A549 (cell line): ENCODE results near the gene THBD. TPM values are rescaled to one million over a fixed set of nuclear protein-coding genes. Genes with fewer than 3 reads are reported as not detected.

Experiments
- ATAC-seq, 2 experiments: fragments of 200-7000 bp in 1 of 2; fragments of >200 bp in 1 of 2; cut with Nextera tagmentation in 1 of 2; cut with Tn5 transposase in 1 of 2; 3 replicates each; pipeline versions ENCODE4 v1.8.0 to v1.9.1; 2018 to 2020; ENCODE audit warnings: mild to moderate bottlenecking in 1 of 2, moderate library complexity in 1 of 2
- CTCF ChIA-PET: fragments of 300-600 bp; sonication (Branson Sonifier 250); formaldehyde crosslinking; extraction: SDS; loops from one replicate; lab custom pipeline; 2021; ENCODE audit warnings: antibody characterized with exemption, inconsistent platforms; lab: Yijun Ruan, JAX
- POLR2A ChIA-PET: fragments of 350-600 bp; formaldehyde crosslinking; extraction: SDS; loops from one replicate; lab custom pipeline; 2021; ENCODE audit warnings: antibody characterized with exemption, inconsistent platforms; lab: Yijun Ruan, JAX
- DNase-seq, 2 experiments: peaks; one replicate each; pipeline versions ENCODE4 v3.0.0 to v3.0.0-alpha.2; 2011 to 2016; ENCODE audit warnings: low read depth in 1 of 2, low spot score in 1 of 2
- FAIRE-seq: peaks from 2 replicates; lab custom pipeline; 2011; peaks lifted over from hg19 to GRCh38; lab: Jason Lieb, UNC
- H3K27ac ChIP-seq, 2 experiments: fragments of >200 bp; sonication (Bioruptor Twin); formaldehyde crosslinking; 3 replicates each; pipeline ENCODE4 v1.5.1; 2016 to 2017
- H3K4me1 ChIP-seq: fragments of >200 bp; sonication (Bioruptor Twin); formaldehyde crosslinking; 3 replicates; pipeline ENCODE4 v1.6.1; 2016
- H3K4me2 ChIP-seq: fragments of >200 bp; sonication (Bioruptor Twin); formaldehyde crosslinking; 3 replicates; pipeline ENCODE4 v1.6.1; 2016
- H3K4me3 ChIP-seq: fragments of >200 bp; sonication (Bioruptor Twin); formaldehyde crosslinking; 3 replicates; pipeline ENCODE4 v1.5.1; 2016
- H3K9me3 ChIP-seq: fragments of >200 bp; sonication (Bioruptor Twin); formaldehyde crosslinking; 3 replicates; pipeline ENCODE4 v1.6.1; 2016
- BHLHE40 ChIP-seq: IDR thresholded peaks from 2 replicates; pipeline ENCODE4 v1.6.1; 2012; ENCODE audit warnings: low read depth, low read length, inconsistent platforms
- CBX2 ChIP-seq: fragments of 200-600 bp; sonication (generic); IDR thresholded peaks from 2 replicates; pipeline ENCODE4 v1.6.1; 2016; ENCODE audit warnings: low read depth, mild to moderate bottlenecking, borderline replicate concordance
- CBX8 ChIP-seq: fragments of 200-600 bp; sonication (generic); IDR thresholded peaks from 2 replicates; pipeline ENCODE4 v1.6.1; 2016
- CTCF ChIP-seq: fragments of >200 bp; sonication (Bioruptor Twin); formaldehyde crosslinking; IDR thresholded peaks from 3 replicates; pipeline ENCODE4 v1.5.1; 2016
- EHF ChIP-seq: fragments of 250-450 bp; sonication (Bioruptor Pico); IDR thresholded peaks from 2 replicates; pipeline ENCODE4 v1.5.0; 2020; ENCODE audit warnings: mild to moderate bottlenecking
- EHMT2 ChIP-seq: fragments of 200-600 bp; sonication (generic); IDR thresholded peaks from 2 replicates; pipeline ENCODE4 v1.6.1; 2016; ENCODE audit warnings: antibody characterized with exemption, low read depth, mild to moderate bottlenecking, moderate library complexity
- ESRRA ChIP-seq: fragments of 150-350 bp; IDR thresholded peaks from 2 replicates; pipeline ENCODE4 v1.6.1; 2014; ENCODE audit warnings: mild to moderate bottlenecking, low read length, borderline replicate concordance
- FOSB ChIP-seq: fragments of 250-450 bp; sonication (Bioruptor Pico); IDR thresholded peaks from 2 replicates; pipeline ENCODE4 v1.5.0; 2020; ENCODE audit warnings: mild to moderate bottlenecking, moderate library complexity
- FOXS1 ChIP-seq: fragments of 250-450 bp; sonication (Bioruptor Pico); IDR thresholded peaks from 2 replicates; pipeline ENCODE4 v1.5.0; 2020; ENCODE audit warnings: mild to moderate bottlenecking, moderate library complexity
- HDAC2 ChIP-seq: fragments of 200-600 bp; sonication (generic); IDR thresholded peaks from 2 replicates; pipeline ENCODE4 v1.6.1; 2016
- HEYL ChIP-seq: fragments of 250-450 bp; sonication (Bioruptor Pico); IDR thresholded peaks from 2 replicates; pipeline ENCODE4 v1.8.0; 2021; ENCODE audit warnings: mild to moderate bottlenecking, moderate library complexity
- HOXA7 ChIP-seq: fragments of 250-450 bp; sonication (Bioruptor Pico); IDR thresholded peaks from 2 replicates; pipeline ENCODE4 v1.5.0; 2020; ENCODE audit warnings: mild to moderate bottlenecking, moderate library complexity
- HOXB13 ChIP-seq: fragments of 250-450 bp; sonication (Bioruptor Pico); IDR thresholded peaks from 2 replicates; pipeline ENCODE4 v1.5.0; 2020; ENCODE audit warnings: low read depth, mild to moderate bottlenecking, moderate library complexity
- JUN ChIP-seq, 2 experiments: fragments of >200 bp; sonication (Bioruptor Twin); formaldehyde crosslinking; IDR thresholded peaks; 2 replicates in 1 of 2; 3 replicates in 1 of 2; pipeline ENCODE4 v1.6.1; 2016 to 2017
- JUNB ChIP-seq: fragments of >200 bp; sonication (Bioruptor Twin); formaldehyde crosslinking; IDR thresholded peaks from 2 replicates; pipeline ENCODE4 v1.6.1; 2016
- KDM1A ChIP-seq: fragments of 200-600 bp; sonication (generic); IDR thresholded peaks from 2 replicates; pipeline ENCODE4 v1.6.1; 2016; ENCODE audit warnings: low read depth, mild to moderate bottlenecking
- MAFK ChIP-seq: fragments of 450-650 bp; IDR thresholded peaks from 2 replicates; pipeline ENCODE4 v1.6.1; 2014; ENCODE audit not compliant: partially characterized antibody
- MAZ ChIP-seq: fragments of 150-350 bp; IDR thresholded peaks from 2 replicates; pipeline ENCODE4 v1.6.1; 2014; ENCODE audit warnings: antibody characterized with exemption, low read depth, low read length, borderline replicate concordance
- NFE2L2 ChIP-seq: fragments of 150-350 bp; conservative IDR thresholded peaks from 2 replicates; pipeline ENCODE4 v1.6.1; 2014; ENCODE audit warnings: low read length
- POLR2AphosphoS2 ChIP-seq: conservative IDR thresholded peaks from 2 replicates; pipeline ENCODE4 v1.6.1; 2012; ENCODE audit warnings: low read length, improper control_type of control experiment, inconsistent platforms
- RARB ChIP-seq: fragments of 250-450 bp; sonication (Bioruptor Pico); IDR thresholded peaks from 2 replicates; pipeline ENCODE4 v1.8.0; 2021; ENCODE audit warnings: mild to moderate bottlenecking, moderate library complexity
- RFX5 ChIP-seq: fragments of 450-650 bp; IDR thresholded peaks from 2 replicates; pipeline ENCODE4 v1.7.1; 2014; ENCODE audit warnings: antibody characterized with exemption, mild to moderate bottlenecking, moderate library complexity
- TFCP2L1 ChIP-seq: fragments of 250-450 bp; sonication (Bioruptor Pico); IDR thresholded peaks from 2 replicates; pipeline ENCODE4 v1.5.0; 2021; ENCODE audit warnings: mild to moderate bottlenecking
- WGBS: methylation state at CpG from one replicate; pipeline ENCODE4 v1.1.6; 2017; ENCODE audit errors: missing lambda C conversion rate; 5-methylcytosine and 5-hydroxymethylcytosine counted together
- polyA plus RNA-seq, 4 experiments: library from polyadenylated mRNA; depleted of rRNA in 3 of 4; stranded (reverse); fragments of >200 nt; fragmentation: RNase III in 1 of 4; extraction: RNeasy Plus Mini Kit Qiagen cat#74134 plus additional on column Dnase treatment in 1 of 4; gene quantifications; 2 replicates in 3 of 4; 3 replicates in 1 of 4; pipeline ENCODE4 v1.2.3, GENCODE V29; 2011 to 2017
- TF ChIP-seq, protein P1 (sequence below): fragments of 200-600 bp; sonication (generic); IDR thresholded peaks from 2 replicates; pipeline ENCODE4 v1.6.1; 2016; ENCODE audit warnings: antibody characterized with exemption, mild to moderate bottlenecking, moderate library complexity

Gene THBD
- polyA plus RNA-seq, 2 of the 4 experiments (the other 2 are of a cell fraction), result 25.8 to 29.6 TPM

DNA sequence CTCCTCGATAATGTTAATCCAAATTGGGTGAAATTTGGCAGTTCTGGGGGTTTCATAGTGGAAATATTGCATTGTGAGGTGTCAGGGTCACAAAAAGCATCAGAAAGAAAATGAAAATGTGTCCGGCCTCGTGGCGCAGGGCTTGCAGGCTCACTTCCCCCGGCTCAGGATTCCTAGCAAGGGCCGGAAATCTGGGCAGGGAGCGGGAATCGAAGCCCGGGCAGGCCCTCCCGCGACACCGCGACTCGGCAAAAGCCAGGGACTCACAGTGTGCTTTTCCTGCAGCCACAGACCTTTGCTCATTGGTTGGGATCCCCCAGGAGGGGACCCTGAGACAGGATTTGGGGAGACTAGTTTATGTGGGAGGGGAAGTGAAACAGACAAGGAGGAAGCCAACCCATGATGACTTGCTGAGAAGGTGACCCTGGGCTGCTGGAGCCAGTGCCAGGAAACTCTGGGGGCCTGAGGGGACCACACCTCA is 37.5 kb upstream of the THBD start:
- H3K4me2 ChIP-seq, result no peak overlapping the region
- H3K27ac ChIP-seq, result no peak overlapping the region
- TF ChIP-seq FOSB (no peak), CTCF (no peak), HEYL (CRISPR knock-in tag) (no peak), CBX8 (no peak), HDAC2 (no peak), RFX5 (no peak), ESRRA (no peak), TFCP2L1 (CRISPR knock-in tag) (no peak), POLR2AphosphoS2 (no peak)
- TF ChIP-seq, protein P1, sequence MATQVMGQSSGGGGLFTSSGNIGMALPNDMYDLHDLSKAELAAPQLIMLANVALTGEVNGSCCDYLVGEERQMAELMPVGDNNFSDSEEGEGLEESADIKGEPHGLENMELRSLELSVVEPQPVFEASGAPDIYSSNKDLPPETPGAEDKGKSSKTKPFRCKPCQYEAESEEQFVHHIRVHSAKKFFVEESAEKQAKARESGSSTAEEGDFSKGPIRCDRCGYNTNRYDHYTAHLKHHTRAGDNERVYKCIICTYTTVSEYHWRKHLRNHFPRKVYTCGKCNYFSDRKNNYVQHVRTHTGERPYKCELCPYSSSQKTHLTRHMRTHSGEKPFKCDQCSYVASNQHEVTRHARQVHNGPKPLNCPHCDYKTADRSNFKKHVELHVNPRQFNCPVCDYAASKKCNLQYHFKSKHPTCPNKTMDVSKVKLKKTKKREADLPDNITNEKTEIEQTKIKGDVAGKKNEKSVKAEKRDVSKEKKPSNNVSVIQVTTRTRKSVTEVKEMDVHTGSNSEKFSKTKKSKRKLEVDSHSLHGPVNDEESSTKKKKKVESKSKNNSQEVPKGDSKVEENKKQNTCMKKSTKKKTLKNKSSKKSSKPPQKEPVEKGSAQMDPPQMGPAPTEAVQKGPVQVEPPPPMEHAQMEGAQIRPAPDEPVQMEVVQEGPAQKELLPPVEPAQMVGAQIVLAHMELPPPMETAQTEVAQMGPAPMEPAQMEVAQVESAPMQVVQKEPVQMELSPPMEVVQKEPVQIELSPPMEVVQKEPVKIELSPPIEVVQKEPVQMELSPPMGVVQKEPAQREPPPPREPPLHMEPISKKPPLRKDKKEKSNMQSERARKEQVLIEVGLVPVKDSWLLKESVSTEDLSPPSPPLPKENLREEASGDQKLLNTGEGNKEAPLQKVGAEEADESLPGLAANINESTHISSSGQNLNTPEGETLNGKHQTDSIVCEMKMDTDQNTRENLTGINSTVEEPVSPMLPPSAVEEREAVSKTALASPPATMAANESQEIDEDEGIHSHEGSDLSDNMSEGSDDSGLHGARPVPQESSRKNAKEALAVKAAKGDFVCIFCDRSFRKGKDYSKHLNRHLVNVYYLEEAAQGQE, result no peak
- no peaks in the 10 kb centered on the region for H3K4me1 ChIP-seq
- no peak overlapping the region for H3K4me3 ChIP-seq
- no peak for DNase-seq
- ChIA-PET POLR2A (no interaction called here), CTCF (interaction anchor here (1.1 to 1.2 kb wide), 2 partner anchors 10 to 25 kb away, joined by 3 to 5 read pairs; no protein-coding TSS in a partner anchor)
- WGBS, result 79% methylated on average over 14 of the region's 14 CpGs
- ATAC-seq, result no peak
- FAIRE-seq, result no peak
- no peaks in the 10 kb centered on the region for H3K9me3 ChIP-seq

- ATAC-seq (no peak), DNase-seq (no peak), FAIRE-seq (no peak)
- Histone ChIP-seq H3K9me3 (no peaks in the 10 kb centered on the region), H3K4me2 (no peak within 1 kb of the TSS), H3K4me3 (no peak within 1 kb of the TSS), H3K4me1 (no peaks in the 10 kb centered on the region), H3K27ac (no peak within 1 kb of the TSS)
- ChIA-PET CTCF (interaction anchor here (0.5 to 1.3 kb wide), 4 partner anchors 9 to 61 kb away, joined by 3 to 5 read pairs (median 4); no protein-coding TSS in a partner anchor), POLR2A (no interaction called here)
- no peak for TF ChIP-seq JUN (IDR thresholded peaks at IDR 0.05)
- TF ChIP-seq HOXA7 (CRISPR knock-in tag), result no peak
- no peak for TF ChIP-seq EHF
- no peak for TF ChIP-seq CBX2
- TF ChIP-seq NFE2L2, result no peak
- no peak for TF ChIP-seq BHLHE40
- no peak for TF ChIP-seq JUNB
- no peak for TF ChIP-seq KDM1A
- no peak for TF ChIP-seq EHMT2
- TF ChIP-seq CTCF, result no peak
- TF ChIP-seq RARB, result no peak
- no peak for TF ChIP-seq MAFK
- no peak for TF ChIP-seq HOXB13
- no peak for TF ChIP-seq CBX8
- no peak for TF ChIP-seq HEYL (CRISPR knock-in tag)
- TF ChIP-seq FOXS1 (CRISPR knock-in tag), result no peak
- TF ChIP-seq MAZ, result no peak
- no peak for TF ChIP-seq ESRRA
- 75% methylated on average over 25 of the region's 28 CpGs for WGBS
These were observed 36.6 kb upstream of the THBD start, which contains the start of gene CD93 for GRCh38 chr20:23086056-23086566. TSS of gene CD93 (minus strand) at chr20:23086324. CDS start at chr20:23086192, 132 bp downstream.
